ENCODE results near the gene MS4A6E. TPM values are rescaled to one million over a fixed set of nuclear protein-coding genes. Genes with fewer than 3 reads are reported as not detected.
"Not testable (repeated sequence)": the region's sequence is repeated elsewhere in the genome, so short reads cannot be mapped to it uniquely, and the experiment has no call there.

The MS4A6E gene
- total RNA-seq, 1 experiment from 2014 or later, result not detected

- peaks cover 17% of the 10 kb centered on the region for H3K9me3 Mint-ChIP-seq
- H3K4me3 Mint-ChIP-seq, result no peak overlapping the region
- peaks cover 33% of the 10 kb centered on the region for H3K4me1 Mint-ChIP-seq
- peaks cover 3% of the 10 kb centered on the region; the same call in 1 of the 2 replicates for H3K27me3 Mint-ChIP-seq (ENCODE audit: low read depth)
- DNase-seq (ENCODE audit: low spot score), result no peak
- peaks cover 12% of the 10 kb centered on the region for H3K36me3 Mint-ChIP-seq
- TF ChIP-seq CREB1 (CRISPR knock-in tag; IDR thresholded peaks at IDR 0.05) (no peak), E2F5 (CRISPR knock-in tag; IDR thresholded peaks at IDR 0.05) (no peak), ELF4 (CRISPR knock-in tag; IDR thresholded peaks at IDR 0.05; ENCODE audit: low read depth) (no peak), NR2C2 (CRISPR knock-in tag; IDR thresholded peaks at IDR 0.05) (no peak), AR (CRISPR knock-in tag; IDR thresholded peaks at IDR 0.05) (no peak), TP53 (CRISPR knock-in tag; IDR thresholded peaks at IDR 0.05) (no peak), FOXP1 (CRISPR knock-in tag; IDR thresholded peaks at IDR 0.05; ENCODE audit: borderline replicate concordance) (no peak), TEAD4 (CRISPR knock-in tag; IDR thresholded peaks at IDR 0.05) (no peak)
- CTCF ChIA-PET, result no interaction called here
- POLR2A ChIA-PET, result no interaction called here
- no peak for ATAC-seq
- H3K27ac Mint-ChIP-seq, result no peak overlapping the region
Observed at GRCh38 chr11:60282286-60282685, 44.8 kb upstream of the MS4A6E start.

GRCh38 chr11:60285411-60286126, 41.5 kb upstream of the MS4A6E start:
- Mint-ChIP-seq H3K27ac (peak overlapping the region; percentile 84), H3K9me3 (peaks cover 43% of the 10 kb centered on the region), H3K4me3 (peak overlapping the region; percentile 41), H3K4me1 (peaks cover 33% of the 10 kb centered on the region), H3K36me3 (peaks cover 39% of the 10 kb centered on the region)
- POLR2A ChIA-PET; H3K27me3 Mint-ChIP-seq (ENCODE audit: low read depth): not testable (repeated sequence)
- peak; percentile 65 for TF ChIP-seq FOXK1 (CRISPR knock-in tag; IDR thresholded peaks at IDR 0.05)
- TF ChIP-seq USF2 (CRISPR knock-in tag; IDR thresholded peaks at IDR 0.05), result 0 out of 2 replicates have a peak, but pooled peaks have one; percentile 26
- TF ChIP-seq ZNF423 (CRISPR knock-in tag; IDR thresholded peaks at IDR 0.05), result 0 out of 2 replicates have a peak, but pooled peaks have one; percentile 22
- peak; percentile 35; the same call in 1 of the 2 replicates for TF ChIP-seq FOXP4 (CRISPR knock-in tag; IDR thresholded peaks at IDR 0.05)
- TF ChIP-seq ETV6 (CRISPR knock-in tag; IDR thresholded peaks at IDR 0.05), result 0 out of 2 replicates have a peak, but pooled peaks have one; percentile 42
- peak; percentile 90 for TF ChIP-seq ESRRA (CRISPR knock-in tag; IDR thresholded peaks at IDR 0.05; ENCODE audit: borderline replicate concordance)
- ATAC-seq (peak; percentile 60), DNase-seq (ENCODE audit: low spot score) (peak; percentile 27)
- CTCF ChIA-PET, result interaction anchor here (0.9 to 1.4 kb wide), 2 partner anchors 11 to 333 kb away, joined by 3 to 4 read pairs; no protein-coding TSS in a partner anchor

GRCh38 chr11:60288531-60288930, 38.5 kb upstream of the MS4A6E start:
- POLR2A ChIA-PET, result no interaction called here
- H3K4me3 Mint-ChIP-seq, result no peak overlapping the region
- H3K27me3 Mint-ChIP-seq (ENCODE audit: low read depth), result peaks cover 3% of the 10 kb centered on the region
- peaks cover 55% of the 10 kb centered on the region for H3K9me3 Mint-ChIP-seq
- H3K4me1 Mint-ChIP-seq, result peaks cover 33% of the 10 kb centered on the region
- ATAC-seq (no peak), DNase-seq (ENCODE audit: low spot score) (no peak)
- peaks cover 39% of the 10 kb centered on the region for H3K36me3 Mint-ChIP-seq
- CTCF ChIA-PET, result interaction anchor here (1.3 kb wide), 1 partner anchor 31 kb away, joined by 3 read pairs; no protein-coding TSS in a partner anchor
- no peak for TF ChIP-seq HMGXB4 (CRISPR knock-in tag; IDR thresholded peaks at IDR 0.05)
- no peak for TF ChIP-seq SMAD4 (CRISPR knock-in tag; IDR thresholded peaks at IDR 0.05)
- TF ChIP-seq ZNF512 (CRISPR knock-in tag; IDR thresholded peaks at IDR 0.05; ENCODE audit: borderline replicate concordance), result no peak
- TF ChIP-seq ZMAT4 (CRISPR knock-in tag; IDR thresholded peaks at IDR 0.05), result no peak
- no peak for TF ChIP-seq MLX (CRISPR knock-in tag; IDR thresholded peaks at IDR 0.05)
- no peak overlapping the region for H3K27ac Mint-ChIP-seq
